SIG-M5 (cell line): ENCODE results near the gene THUMPD3.

Experiments
- DNase-seq: peaks from one replicate; lab custom pipeline; 2025; lab: John Stamatoyannopoulos, UW

Gene THUMPD3

GRCh38 chr3:9397906-9398699, 35.2 kb downstream of the THUMPD3 start:
- no peak for DNase-seq

- no peak for DNase-seq
These were observed 36.0 kb downstream of the THUMPD3 start for GRCh38 chr3:9398700-9399336.

DNA sequence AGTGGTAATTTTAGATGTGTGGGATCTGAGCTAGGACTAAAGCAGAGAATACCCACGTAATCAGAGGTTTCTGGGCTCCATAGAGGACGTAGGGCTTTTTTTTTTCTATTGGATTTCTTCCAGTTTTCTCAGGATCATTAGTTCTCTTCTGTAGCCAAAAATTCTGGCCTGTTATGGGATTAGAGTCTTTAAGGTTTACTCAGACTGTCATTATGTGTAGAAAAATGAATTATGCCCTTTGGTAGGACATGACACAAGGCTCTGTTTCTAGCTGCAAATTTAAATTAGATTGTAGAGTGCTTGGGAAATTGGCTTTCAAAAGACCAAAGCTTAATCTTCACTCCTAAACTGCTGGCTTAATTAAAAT, 36.5 kb downstream of the THUMPD3 start:
- no peak for DNase-seq

- peak; percentile 11 for DNase-seq
These were observed 36.9 kb downstream of the THUMPD3 start for GRCh38 chr3:9399746-9400145.

DNA sequence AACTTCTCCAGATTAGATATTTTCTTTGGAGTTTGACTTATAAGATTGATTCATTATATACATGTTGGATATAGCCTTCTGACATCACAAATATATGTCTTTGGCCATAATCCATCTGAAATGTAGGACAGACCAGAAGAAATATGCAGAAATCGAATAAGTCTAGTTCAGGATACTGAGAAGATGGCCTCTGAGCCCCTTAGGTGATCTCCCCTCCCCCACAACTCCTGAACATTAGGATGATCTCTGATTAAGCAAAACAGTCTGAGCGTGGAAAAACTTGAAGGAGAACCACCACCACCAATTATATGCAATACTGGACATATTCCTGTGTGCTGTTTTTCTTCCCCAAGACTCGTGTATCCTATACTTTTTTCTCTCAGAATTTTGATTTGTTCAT, 37.8 kb downstream of the THUMPD3 start:
- no peak for DNase-seq

DNA sequence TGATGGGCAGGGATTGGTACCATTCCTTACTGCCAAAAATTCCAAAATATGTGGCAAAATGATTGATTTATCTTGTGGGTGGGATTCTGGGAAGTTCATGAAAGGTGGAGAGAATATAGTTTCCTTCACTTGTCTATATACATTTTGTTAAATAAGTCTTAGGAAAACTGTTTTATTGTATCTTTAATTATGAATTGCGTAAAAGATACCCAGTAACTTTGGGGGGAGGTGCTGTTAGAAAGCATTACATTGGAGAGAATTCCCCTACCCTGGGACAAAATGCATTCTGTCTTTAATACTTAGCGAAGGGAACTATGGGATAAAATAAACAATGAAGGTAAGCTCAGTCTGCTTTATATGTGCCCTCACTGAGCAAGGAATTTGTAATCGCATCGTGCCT, 39.1 kb downstream of the THUMPD3 start:
- DNase-seq = no peak

- no peak for DNase-seq
These were observed 39.8 kb downstream of the THUMPD3 start for GRCh38 chr3:9402410-9403228.

DNA sequence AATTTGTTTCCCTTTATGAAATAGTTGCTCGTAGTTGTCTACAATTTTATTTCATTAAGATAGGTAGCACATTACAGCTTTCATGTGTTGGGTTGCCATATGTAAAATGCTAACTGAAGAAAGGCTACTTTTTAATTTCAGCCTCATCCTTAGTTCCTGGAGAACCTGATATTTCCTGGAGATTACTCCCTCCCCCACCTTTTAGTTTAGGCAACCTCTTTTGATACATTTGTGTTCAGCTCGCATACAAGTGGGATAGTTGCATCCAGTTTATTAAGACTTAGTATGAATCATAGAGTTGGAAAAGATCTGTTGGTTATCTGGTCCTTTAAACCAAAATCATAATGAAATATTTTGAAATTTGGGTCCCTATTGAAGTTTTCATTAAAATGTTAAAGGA, 40.6 kb downstream of the THUMPD3 start:
- no peak for DNase-seq

DNA sequence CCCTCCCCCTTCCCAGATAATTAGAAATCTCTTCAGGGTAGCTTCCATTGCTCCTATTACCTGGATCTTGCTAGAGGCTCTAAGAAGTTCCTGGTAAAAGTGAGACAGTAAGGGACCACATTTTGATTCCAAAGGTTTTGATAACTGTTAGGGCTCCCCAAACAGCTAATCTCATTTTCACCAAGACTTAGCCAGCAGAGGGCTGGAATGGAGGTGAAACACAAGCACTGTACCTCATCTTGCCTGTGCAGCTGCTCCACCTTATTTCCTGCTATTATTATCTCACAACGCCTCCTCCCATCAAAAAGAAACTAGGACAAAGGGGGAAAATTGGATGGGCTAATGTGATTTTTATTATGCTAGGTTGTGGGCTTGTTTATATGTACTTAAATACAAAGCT, 41.8 kb downstream of the THUMPD3 start:
- DNase-seq = no peak

DNA sequence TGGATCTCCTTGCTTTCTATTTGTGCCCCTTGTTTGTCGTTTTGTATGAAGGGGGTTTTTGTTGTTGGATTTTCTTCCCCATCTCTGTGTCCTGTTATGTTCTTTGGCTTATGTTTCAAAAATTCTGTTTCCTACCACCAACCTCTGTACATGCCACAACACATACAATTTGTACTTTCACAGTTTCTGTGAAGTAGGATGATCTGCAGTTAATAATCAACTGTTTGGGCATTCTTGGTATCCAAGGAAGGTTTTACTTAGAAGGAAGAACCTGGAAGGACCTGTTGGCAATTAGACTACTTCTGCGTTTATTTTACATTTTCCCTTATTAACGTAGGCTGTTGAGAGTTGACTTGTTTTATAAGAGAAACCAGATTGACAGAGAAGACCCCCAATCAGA, 42.9 kb downstream of the THUMPD3 start:
- DNase-seq = no peak

DNA sequence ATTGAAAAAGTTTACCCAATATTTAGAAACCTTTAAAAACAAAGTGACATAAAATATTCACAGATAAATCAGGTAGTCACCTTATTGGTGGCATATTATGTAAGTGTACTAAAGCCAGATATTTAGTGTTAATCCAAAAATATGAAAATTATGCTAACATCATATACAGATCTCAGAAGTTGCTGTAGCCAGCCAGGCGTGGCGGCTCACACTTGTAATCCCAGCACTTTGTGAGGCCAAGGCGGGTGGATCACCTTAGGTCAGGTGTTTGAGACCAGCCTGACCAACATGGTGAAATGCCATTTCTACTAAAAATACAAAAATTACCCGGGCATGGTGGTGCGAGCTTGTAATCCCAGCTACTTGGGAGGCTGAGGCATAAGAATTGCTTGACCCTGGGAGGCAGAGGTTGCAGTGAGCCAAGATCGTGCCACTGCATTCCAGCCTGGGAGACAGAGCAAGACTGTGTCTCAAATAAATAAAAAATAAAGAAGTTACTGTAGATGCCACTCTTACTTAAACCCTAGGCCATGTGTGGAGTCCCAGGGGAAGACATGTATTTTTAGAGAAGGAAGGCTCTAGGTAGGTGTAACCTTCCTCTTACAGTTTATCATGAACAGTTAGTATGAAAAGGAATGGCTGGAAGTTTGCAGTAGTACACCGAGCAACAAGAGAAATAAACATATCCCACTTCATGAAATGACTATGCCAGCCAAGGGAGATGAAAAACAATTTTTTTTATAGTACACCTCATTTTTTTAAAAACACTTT, 44.2 kb downstream of the THUMPD3 start:
- no peak for DNase-seq

- no peak for DNase-seq
These were observed 45.2 kb downstream of the THUMPD3 start for GRCh38 chr3:9408061-9408460.

- DNase-seq = no peak
These were observed 45.7 kb downstream of the THUMPD3 start for GRCh38 chr3:9408546-9408945.

DNA sequence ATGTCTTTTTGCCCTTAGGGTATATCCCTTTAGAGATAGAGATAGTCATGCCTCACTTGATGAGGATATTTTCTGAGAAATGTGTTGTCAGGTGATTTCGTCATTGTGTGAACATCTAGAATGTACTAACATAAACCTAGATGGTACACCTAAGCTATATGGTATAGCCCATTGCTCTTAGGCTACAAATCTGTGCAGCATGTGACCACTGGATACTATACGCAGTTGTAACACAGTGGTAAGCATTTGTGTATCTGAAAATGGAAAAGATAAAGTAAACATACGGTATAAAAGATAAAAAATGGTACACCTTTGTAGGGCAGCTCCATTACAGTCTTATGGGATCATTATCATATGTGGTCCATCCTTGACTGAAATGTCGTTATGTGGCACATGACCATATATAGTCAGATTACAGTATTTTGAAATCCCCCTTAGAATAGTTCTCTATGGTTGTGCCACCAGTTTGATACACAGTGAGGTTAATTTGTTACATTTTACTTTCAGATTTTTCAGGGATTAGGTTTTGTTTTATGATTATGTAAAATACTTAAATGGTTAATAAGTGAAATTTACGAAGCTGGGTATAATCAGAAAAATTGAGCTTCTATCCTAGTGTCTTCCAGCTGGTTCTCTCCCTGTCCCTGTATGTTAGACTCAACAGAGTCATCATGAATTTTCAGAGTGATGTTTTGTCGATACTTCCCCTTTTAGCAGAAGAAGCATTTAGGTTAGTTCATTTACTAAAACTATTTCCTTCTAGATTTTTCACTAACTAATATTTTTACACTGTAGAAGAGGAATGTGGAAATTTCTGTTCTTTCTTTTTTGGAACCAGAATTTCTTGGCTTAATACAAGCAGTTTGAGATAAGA, 47.4 kb downstream of the THUMPD3 start:
- peak; percentile 21 for DNase-seq

DNA sequence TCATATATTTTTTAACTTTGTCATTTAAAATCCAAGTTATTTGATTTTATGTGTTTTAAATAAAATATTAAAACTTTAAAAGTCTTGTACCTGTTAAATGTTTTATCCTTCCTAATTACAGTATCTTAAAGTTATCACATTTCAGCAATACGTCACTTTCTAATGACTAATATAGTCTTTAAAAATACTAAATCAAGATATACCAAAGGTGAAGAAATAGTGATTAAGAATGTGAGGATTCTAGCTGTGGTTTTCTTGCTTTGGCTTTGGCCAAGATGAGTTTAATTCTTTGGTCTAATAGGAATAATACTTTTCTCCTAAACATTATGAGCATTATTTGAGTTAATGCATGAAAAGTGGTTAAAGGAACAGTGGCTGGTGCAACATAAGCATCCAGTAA, 48.4 kb downstream of the THUMPD3 start:
- DNase-seq = no peak

GRCh38 chr3:9412293-9412692, 49.4 kb downstream of the THUMPD3 start:
- DNase-seq = no peak

DNA sequence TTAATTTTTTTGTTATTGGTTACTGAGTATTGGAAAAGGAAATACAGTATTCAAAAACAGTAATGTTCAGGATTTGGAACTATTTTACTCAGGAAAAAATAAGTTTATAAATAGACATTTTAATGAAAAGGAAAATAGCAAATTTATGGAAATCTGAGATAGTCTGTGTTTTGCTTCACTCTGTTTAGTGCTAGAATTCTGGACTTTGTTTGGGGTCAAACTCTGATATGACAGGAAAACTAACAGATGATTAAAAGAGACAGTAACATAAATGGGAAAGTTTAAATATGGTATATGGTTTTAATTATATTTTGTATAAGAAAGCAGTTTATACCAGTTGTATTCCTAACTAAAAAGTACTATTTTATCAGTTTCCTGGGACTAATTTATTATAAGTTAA, 52.0 kb downstream of the THUMPD3 start:
- DNase-seq = no peak

DNA sequence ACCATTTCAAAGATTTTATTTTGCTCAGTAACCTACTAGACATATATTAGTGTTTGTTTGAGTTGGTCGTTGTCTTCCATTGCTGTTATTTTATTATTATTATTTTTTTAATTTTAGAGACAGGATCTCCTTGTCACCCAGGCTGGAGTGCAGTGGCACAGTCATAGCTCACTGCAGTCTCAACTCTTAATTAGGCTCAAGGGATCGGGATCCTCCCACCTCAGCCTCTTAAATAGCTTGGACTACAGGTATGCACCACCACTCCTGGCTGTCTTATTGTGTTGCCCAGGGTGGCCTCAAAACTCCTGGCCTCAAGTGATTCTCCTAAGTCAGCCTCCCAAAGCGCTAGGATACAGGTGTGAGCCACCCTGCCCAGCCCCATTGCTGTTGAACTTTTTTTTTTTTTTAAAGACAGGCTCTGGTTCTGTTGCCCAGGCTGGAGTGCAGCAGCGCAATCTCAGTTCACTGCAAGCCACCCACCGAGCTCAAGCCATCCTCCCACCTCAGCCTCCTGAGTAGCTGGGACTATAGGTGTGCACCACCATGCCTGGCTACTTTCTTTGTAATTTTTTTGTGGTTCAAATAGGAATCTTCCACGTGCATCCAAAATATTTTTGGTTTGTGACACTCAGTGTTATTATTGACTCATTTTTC, 52.8 kb downstream of the THUMPD3 start:
- no peak for DNase-seq

DNA sequence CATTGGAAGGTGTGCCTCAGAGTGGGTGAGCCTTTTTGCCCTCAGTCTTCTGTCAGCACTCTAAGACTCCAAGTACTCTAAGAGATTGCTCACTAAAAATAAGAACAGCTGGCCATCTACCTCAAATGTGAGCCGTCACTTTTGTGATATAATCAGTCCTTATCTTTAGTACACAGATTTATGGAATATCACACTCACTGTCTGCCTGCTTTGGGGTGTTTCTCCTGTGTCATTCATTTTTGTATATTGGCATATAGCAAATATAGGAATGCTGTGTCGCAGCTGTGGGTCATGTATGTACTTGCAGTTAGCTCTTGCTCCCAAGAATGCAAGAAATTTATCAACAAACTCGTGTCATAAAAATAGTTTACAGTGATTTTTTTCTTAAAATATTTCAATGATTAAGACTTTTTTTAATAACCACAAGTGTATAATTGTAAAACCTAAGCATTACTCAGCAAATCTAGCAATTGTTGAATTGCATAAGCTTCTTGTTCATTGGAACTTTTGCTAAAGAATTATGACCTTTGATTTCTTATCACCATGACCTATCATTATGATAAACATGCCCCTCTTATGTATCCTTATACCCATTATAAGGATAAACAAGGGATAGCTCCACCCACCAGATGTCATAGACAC, 53.4 kb downstream of the THUMPD3 start:
- no peak for DNase-seq

GRCh38 chr3:9420850-9421549, 58.1 kb downstream of the THUMPD3 start:
- no peak for DNase-seq
